ENCODE data around the gene MRPS16. TPM values are rescaled to one million over a fixed set of nuclear protein-coding genes. Genes with fewer than 3 reads are reported as not detected.

Gene MRPS16
- total and polyA plus RNA-seq, 2 donors (not counting 1 experiment from before 2014, with no cell fraction given): 59.4 to 62.3 TPM

DNA sequence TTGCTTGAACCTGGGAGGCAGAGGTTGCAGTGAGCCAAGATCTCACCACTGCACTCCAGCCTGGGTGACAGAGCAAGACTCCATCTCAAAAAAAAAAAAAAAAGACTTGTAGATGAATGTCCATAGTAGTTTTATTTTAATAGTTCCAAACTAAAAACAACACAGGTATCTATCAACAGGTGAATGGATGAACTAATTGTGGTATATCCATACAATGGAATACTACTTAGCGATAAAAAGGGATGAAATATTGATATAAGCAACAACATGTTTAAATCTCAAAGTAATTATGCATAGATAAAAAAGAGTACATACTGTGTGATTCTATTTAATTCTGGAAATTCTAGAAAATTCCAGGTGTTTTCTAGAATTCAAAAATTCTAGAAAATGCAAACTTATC is 37.5 kb upstream of the MRPS16 start:
- H4K20me1 ChIP-seq (ENCODE audit: control insufficient read depth, extremely low read depth, insufficient read depth, low read length): no peaks in the 10 kb centered on the region
- H3K9me3 ChIP-seq (ENCODE audit: control insufficient read depth, insufficient read depth, low read depth, low read length): no peaks in the 10 kb centered on the region
- H3K4me2 ChIP-seq (ENCODE audit: extremely low read depth, insufficient read depth, low read length): no peak overlapping the region
- no peak for TF ChIP-seq EZH2 (IDR thresholded peaks at IDR 0.05; ENCODE audit: low read length, missing control alignments)
- TF ChIP-seq, protein P1, sequence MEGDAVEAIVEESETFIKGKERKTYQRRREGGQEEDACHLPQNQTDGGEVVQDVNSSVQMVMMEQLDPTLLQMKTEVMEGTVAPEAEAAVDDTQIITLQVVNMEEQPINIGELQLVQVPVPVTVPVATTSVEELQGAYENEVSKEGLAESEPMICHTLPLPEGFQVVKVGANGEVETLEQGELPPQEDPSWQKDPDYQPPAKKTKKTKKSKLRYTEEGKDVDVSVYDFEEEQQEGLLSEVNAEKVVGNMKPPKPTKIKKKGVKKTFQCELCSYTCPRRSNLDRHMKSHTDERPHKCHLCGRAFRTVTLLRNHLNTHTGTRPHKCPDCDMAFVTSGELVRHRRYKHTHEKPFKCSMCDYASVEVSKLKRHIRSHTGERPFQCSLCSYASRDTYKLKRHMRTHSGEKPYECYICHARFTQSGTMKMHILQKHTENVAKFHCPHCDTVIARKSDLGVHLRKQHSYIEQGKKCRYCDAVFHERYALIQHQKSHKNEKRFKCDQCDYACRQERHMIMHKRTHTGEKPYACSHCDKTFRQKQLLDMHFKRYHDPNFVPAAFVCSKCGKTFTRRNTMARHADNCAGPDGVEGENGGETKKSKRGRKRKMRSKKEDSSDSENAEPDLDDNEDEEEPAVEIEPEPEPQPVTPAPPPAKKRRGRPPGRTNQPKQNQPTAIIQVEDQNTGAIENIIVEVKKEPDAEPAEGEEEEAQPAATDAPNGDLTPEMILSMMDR (conservative IDR thresholded peaks at IDR 0.05 in 1 of 2, IDR thresholded peaks at IDR 0.05 in 1 of 2; ENCODE audit: low read depth in 1 of 2, low read length in 2 of 2): no peak
- H3K4me3 ChIP-seq (replicated peaks in 1 of 4; ENCODE audit: control extremely low read depth in 1 of 4, insufficient read depth in 1 of 4, low read depth in 3 of 4, low read length in 4 of 4): no peak overlapping the region
- no peaks in the 10 kb centered on the region for H3K27me3 ChIP-seq (ENCODE audit: control insufficient read depth, insufficient read depth, low read length)
- H3K27ac ChIP-seq (ENCODE audit: insufficient read depth, low read length): no peak overlapping the region
- H2AFZ ChIP-seq (ENCODE audit: low read length): no peak overlapping the region
- H3K36me3 ChIP-seq (ENCODE audit: control insufficient read depth, insufficient read depth, low read length): no peaks in the 10 kb centered on the region
- no peak for DNase-seq (ENCODE audit: low read depth in 2 of 2)
- no peak overlapping the region for H3K9ac ChIP-seq (ENCODE audit: insufficient read depth, low read length)
- H3K4me1 ChIP-seq (ENCODE audit: control insufficient read depth, extremely low read depth, insufficient read depth, low read length): no peaks in the 10 kb centered on the region
- H3K79me2 ChIP-seq (ENCODE audit: control insufficient read depth, insufficient read depth, low read length): no peaks in the 10 kb centered on the region

DNA sequence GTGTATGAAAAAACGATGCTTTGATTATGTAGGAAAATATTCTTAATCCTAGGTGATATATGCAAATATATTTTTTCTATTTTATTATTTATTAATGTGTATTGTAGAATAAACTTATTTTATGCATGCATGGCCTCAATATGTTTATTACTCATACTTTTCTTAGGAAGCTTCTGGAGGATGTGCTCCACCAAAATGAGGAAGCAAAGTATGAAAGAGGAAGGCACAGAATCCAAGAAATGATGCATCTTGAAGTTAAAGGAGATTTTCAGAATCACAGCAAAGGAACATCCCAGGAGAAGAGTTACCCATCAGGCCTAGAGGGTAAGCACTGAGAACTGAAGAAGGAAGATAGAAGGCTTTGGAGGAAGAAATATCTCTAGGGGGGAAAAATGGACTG is 35.0 kb upstream of the MRPS16 start:
- DNase-seq (ENCODE audit: low read depth in 2 of 2): no peak
- no peak overlapping the region for H3K9ac ChIP-seq (ENCODE audit: insufficient read depth, low read length)
- no peaks in the 10 kb centered on the region for H3K27me3 ChIP-seq (ENCODE audit: control insufficient read depth, insufficient read depth, low read length)
- H3K4me2 ChIP-seq (ENCODE audit: extremely low read depth, insufficient read depth, low read length): no peak overlapping the region
- TF ChIP-seq EZH2 (IDR thresholded peaks at IDR 0.05; ENCODE audit: low read length, missing control alignments): no peak
- TF ChIP-seq, protein P1 (conservative IDR thresholded peaks at IDR 0.05 in 1 of 2, IDR thresholded peaks at IDR 0.05 in 1 of 2; ENCODE audit: low read depth in 1 of 2, low read length in 2 of 2): no peak
- H3K27ac ChIP-seq (ENCODE audit: insufficient read depth, low read length): no peak overlapping the region
- H3K79me2 ChIP-seq (ENCODE audit: control insufficient read depth, insufficient read depth, low read length): no peaks in the 10 kb centered on the region
- H3K9me3 ChIP-seq (ENCODE audit: control insufficient read depth, insufficient read depth, low read depth, low read length): no peaks in the 10 kb centered on the region
- H2AFZ ChIP-seq (ENCODE audit: low read length): no peak overlapping the region
- no peak overlapping the region for H3K4me3 ChIP-seq (replicated peaks in 1 of 4; ENCODE audit: control extremely low read depth in 1 of 4, insufficient read depth in 1 of 4, low read depth in 3 of 4, low read length in 4 of 4)
- H3K4me1 ChIP-seq (ENCODE audit: control insufficient read depth, extremely low read depth, insufficient read depth, low read length): no peaks in the 10 kb centered on the region
- no peaks in the 10 kb centered on the region for H4K20me1 ChIP-seq (ENCODE audit: control insufficient read depth, extremely low read depth, insufficient read depth, low read length)
- H3K36me3 ChIP-seq (ENCODE audit: control insufficient read depth, insufficient read depth, low read length): no peaks in the 10 kb centered on the region

DNA sequence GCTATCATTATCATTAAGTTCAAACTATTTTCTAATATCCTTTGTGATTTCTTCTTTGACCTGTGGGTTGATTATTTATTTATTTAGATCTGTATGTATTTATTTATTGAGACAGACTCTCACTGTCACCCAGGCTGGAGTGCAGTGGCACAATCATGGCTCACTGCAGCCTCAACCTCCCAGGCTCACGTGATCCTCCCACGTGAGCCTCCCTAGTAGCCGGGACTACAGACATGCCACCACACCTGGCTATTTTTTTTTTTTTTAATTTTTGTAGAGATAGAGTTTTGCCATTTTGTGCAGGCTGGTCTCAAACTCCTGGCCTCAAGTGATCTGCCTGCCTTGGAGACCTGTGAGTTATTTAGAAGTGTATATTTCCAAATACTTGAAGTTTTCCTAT is 28.7 kb upstream of the MRPS16 start:
- H2AFZ ChIP-seq (ENCODE audit: low read length): no peak overlapping the region
- no peaks in the 10 kb centered on the region for H3K9me3 ChIP-seq (ENCODE audit: control insufficient read depth, insufficient read depth, low read depth, low read length)
- no peaks in the 10 kb centered on the region for H3K79me2 ChIP-seq (ENCODE audit: control insufficient read depth, insufficient read depth, low read length)
- no peaks in the 10 kb centered on the region for H4K20me1 ChIP-seq (ENCODE audit: control insufficient read depth, extremely low read depth, insufficient read depth, low read length)
- no peak overlapping the region for H3K9ac ChIP-seq (ENCODE audit: insufficient read depth, low read length)
- H3K4me1 ChIP-seq (ENCODE audit: control insufficient read depth, extremely low read depth, insufficient read depth, low read length): no peaks in the 10 kb centered on the region
- no peak for DNase-seq (ENCODE audit: low read depth in 2 of 2)
- H3K4me3 ChIP-seq (replicated peaks in 1 of 4; ENCODE audit: control extremely low read depth in 1 of 4, insufficient read depth in 1 of 4, low read depth in 3 of 4, low read length in 4 of 4): no peak overlapping the region
- H3K36me3 ChIP-seq (ENCODE audit: control insufficient read depth, insufficient read depth, low read length): no peaks in the 10 kb centered on the region
- H3K27me3 ChIP-seq (ENCODE audit: control insufficient read depth, insufficient read depth, low read length): no peaks in the 10 kb centered on the region
- no peak overlapping the region for H3K27ac ChIP-seq (ENCODE audit: insufficient read depth, low read length)
- TF ChIP-seq, protein P1 (conservative IDR thresholded peaks at IDR 0.05 in 1 of 2, IDR thresholded peaks at IDR 0.05 in 1 of 2; ENCODE audit: low read depth in 1 of 2, low read length in 2 of 2): no peak
- no peak for TF ChIP-seq EZH2 (IDR thresholded peaks at IDR 0.05; ENCODE audit: low read length, missing control alignments)
- H3K4me2 ChIP-seq (ENCODE audit: extremely low read depth, insufficient read depth, low read length): no peak overlapping the region

Data from fibroblast of lung (primary cell).